PFSK-1 (cell line): ENCODE measurements around the gene PLB1.

ENCODE experiments used
- FOXP2 ChIP-seq: optimal IDR thresholded peaks from 2 replicates; pipeline ENCODE3; 2011; ENCODE audit warnings: borderline replicate concordance, control low read depth, inconsistent platforms; ENCODE audit not compliant: insufficient read depth; ENCODE audit errors: extremely low read length, extremely low read depth
- POLR2AphosphoS5 ChIP-seq: IDR thresholded peaks from 2 replicates; pipeline ENCODE4 v1.6.1; 2012; ENCODE audit warnings: low read depth, mild to moderate bottlenecking, control low read depth, low read length, moderate library complexity
- SIN3A ChIP-seq: IDR thresholded peaks from 2 replicates; pipeline ENCODE4 v1.6.1; 2012; ENCODE audit warnings: mild to moderate bottlenecking, low read length, moderate library complexity, borderline replicate concordance; ENCODE audit not compliant: insufficient read depth
- TAF1 ChIP-seq: IDR thresholded peaks from 2 replicates; pipeline ENCODE4 v1.6.1; 2012; ENCODE audit warnings: low read length, control low read depth, borderline replicate concordance; ENCODE audit not compliant: insufficient read depth
- TF ChIP-seq, protein P1 (sequence below), 2 experiments: IDR thresholded peaks; 2 replicates each; pipeline versions ENCODE4 v1.6.1 to v1.8.0; 2011 to 2012; ENCODE audit warnings: low read depth in 2 of 2, low read length in 2 of 2, control low read depth in 1 of 2, inconsistent platforms in 1 of 2, mild to moderate bottlenecking in 1 of 2, moderate library complexity in 1 of 2; ENCODE audit not compliant: insufficient read depth in 1 of 2

Gene PLB1

DNA sequence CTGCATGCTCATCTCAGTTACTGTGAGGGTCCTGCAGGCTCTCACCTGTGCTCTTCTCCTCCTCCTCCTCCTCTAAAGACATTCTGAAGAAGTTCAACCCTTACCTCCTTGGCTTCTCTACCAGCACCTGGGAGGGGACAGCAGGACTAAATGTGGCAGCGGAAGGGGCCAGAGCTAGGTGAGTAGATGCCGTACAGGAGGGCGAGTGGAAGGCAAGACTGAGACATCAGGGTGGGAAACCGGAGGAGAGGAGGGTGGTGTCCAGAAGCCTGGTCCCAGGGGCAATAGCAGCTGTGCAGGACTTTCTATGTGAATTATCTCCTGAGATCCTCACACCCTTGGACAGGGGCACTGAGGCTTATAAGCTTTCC, 124.9 kb downstream of the PLB1 start:
- TF ChIP-seq, protein P1, sequence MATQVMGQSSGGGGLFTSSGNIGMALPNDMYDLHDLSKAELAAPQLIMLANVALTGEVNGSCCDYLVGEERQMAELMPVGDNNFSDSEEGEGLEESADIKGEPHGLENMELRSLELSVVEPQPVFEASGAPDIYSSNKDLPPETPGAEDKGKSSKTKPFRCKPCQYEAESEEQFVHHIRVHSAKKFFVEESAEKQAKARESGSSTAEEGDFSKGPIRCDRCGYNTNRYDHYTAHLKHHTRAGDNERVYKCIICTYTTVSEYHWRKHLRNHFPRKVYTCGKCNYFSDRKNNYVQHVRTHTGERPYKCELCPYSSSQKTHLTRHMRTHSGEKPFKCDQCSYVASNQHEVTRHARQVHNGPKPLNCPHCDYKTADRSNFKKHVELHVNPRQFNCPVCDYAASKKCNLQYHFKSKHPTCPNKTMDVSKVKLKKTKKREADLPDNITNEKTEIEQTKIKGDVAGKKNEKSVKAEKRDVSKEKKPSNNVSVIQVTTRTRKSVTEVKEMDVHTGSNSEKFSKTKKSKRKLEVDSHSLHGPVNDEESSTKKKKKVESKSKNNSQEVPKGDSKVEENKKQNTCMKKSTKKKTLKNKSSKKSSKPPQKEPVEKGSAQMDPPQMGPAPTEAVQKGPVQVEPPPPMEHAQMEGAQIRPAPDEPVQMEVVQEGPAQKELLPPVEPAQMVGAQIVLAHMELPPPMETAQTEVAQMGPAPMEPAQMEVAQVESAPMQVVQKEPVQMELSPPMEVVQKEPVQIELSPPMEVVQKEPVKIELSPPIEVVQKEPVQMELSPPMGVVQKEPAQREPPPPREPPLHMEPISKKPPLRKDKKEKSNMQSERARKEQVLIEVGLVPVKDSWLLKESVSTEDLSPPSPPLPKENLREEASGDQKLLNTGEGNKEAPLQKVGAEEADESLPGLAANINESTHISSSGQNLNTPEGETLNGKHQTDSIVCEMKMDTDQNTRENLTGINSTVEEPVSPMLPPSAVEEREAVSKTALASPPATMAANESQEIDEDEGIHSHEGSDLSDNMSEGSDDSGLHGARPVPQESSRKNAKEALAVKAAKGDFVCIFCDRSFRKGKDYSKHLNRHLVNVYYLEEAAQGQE (IDR thresholded peaks at IDR 0.05; ENCODE audit: insufficient read depth in 1 of 2, low read depth in 2 of 2, low read length in 2 of 2) = no peak
- no peak for TF ChIP-seq SIN3A
- no peak for TF ChIP-seq TAF1
- no peak for TF ChIP-seq POLR2AphosphoS5
- TF ChIP-seq FOXP2 = no peak

DNA sequence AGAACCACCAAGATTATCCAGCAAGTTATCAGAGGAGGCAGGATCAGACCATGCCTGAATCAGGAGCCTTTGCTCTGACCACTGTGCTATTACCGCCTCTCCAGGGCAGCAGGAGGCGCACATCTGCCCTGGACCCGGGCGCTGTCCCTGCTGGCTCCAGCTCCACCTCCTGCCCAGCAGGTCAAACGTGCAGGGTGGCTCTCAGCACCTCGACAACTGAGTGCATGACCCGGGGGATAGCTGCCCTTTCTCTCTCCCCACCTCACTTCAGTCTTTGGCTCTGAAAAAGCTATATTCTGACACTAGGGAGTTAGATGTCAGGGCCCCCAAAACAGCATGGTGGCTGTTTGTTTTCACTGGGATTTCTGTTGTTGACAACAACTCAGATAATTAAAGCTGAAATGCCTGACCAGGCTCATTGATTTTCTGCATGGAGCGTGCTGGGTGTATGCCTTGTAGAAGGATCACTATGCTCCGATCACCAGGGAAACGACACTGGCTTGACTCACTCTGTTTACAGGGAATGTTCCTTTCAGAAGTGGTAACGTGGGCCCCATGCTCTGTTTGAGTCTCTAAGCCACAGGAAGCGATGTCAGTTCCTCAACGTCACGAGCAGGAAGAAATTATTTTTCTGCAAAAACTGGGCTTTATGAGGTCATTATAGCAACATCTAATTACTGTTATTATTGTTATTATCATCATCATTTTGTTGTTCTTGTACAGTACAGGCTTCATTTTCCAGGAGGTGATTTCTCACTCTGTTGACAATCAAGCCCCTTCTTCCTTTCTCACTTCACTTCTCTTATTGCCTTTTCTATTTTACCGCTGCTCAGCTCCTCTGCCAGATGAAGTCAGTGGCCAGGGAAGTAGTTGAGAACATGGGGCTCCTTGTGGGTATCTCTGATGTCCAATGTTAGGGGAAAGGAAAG, 125.6 kb downstream of the PLB1 start:
- no peak for TF ChIP-seq TAF1
- TF ChIP-seq POLR2AphosphoS5 = no peak
- TF ChIP-seq, protein P1 (IDR thresholded peaks at IDR 0.05; ENCODE audit: insufficient read depth in 1 of 2, low read depth in 2 of 2, low read length in 2 of 2) = peak in 1 of 2 experiments; percentile 49; a peak in 1 of 4 replicates
- TF ChIP-seq SIN3A = peak; percentile 68; the same call in 1 of the 2 replicates
- peak; percentile 98 for TF ChIP-seq FOXP2

DNA sequence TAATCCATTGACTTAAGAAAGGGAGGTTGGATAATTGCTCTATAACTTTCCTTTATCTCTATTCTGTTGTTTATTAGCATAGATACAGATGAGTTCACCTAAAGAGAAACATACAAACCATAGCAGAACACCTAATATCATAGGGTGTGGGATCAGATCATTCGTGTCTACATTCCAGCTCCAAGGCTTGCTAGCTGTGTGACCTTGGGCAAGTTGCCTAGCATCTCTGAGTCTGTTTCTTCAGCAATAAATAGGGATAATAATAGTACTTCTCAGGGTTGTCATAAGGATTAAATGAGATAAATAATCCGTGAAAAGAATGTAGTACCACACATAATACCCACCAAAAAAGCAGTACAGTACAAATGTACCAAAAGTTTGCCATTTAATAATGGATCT, 126.2 kb downstream of the PLB1 start:
- TF ChIP-seq TAF1 = no peak
- TF ChIP-seq FOXP2 = no peak
- no peak for TF ChIP-seq SIN3A
- no peak for TF ChIP-seq POLR2AphosphoS5
- TF ChIP-seq, protein P1 (IDR thresholded peaks at IDR 0.05; ENCODE audit: insufficient read depth in 1 of 2, low read depth in 2 of 2, low read length in 2 of 2) = no peak

DNA sequence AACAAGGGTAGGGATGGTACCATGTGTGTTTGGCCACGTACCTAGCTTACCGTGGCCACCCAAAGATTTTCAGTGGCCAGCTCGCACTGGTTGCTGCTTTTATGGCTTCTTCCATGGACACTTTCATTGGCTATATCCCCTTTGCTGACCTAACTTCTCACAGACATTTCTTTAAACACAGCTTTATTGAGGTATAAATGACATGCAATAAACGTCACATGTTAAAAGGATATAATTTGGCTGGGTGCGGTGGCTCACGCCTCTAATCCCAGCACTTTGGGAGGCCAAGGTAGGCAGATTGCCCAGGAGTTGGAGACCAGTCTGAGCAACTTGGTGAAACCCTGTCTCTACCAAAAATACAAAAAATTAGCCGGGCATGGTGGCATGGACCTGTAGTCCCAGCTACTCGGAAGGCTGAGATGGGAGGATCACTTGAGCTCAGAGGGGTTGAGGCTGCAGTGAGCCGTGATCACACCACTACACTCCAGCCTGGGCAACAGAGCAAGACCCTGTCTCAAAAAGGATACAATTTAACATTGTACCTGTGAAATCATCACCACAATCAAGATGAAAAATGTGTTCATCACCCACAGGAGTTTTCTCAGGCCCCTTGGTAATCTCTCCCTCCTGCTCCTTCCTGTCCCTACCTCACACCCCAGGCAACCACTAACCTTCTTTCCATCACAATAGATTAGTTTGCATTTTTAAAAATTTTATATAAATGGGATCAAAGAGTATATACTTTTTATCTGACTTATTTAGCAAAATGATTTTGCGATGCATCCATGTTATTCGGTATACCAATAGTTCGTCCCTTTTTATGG, 127.9 kb downstream of the PLB1 start:
- TF ChIP-seq FOXP2 (no peak), POLR2AphosphoS5 (no peak), TAF1 (no peak), SIN3A (no peak)
- TF ChIP-seq, protein P1 (IDR thresholded peaks at IDR 0.05; ENCODE audit: insufficient read depth in 1 of 2, low read depth in 2 of 2, low read length in 2 of 2) = no peak

DNA sequence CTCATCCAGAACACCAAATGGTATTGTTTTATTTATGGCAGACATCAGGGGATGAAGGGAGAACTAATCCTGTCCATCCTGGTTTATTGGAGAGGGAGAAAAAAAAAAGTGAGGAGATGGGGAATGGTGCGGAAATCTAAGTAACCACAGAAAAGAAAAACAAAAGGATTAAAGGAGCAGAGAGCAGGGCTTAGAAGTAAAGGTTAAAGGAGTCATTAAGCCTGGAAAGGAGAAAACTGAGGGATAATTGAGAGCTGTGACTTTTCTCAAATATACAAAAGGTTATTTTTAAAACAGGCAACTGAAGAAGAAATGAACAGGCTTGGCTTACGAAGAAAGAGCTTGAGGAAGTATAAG, 128.6 kb downstream of the PLB1 start:
- TF ChIP-seq TAF1 (no peak), SIN3A (no peak), POLR2AphosphoS5 (no peak), FOXP2 (no peak)
- TF ChIP-seq, protein P1 (IDR thresholded peaks at IDR 0.05; ENCODE audit: insufficient read depth in 1 of 2, low read depth in 2 of 2, low read length in 2 of 2) = no peak
